Mesenchymal stem cell (in vitro differentiated cells and primary cell): ENCODE results near the gene TESK2.

Source experiments
- DNase-seq: peaks from one replicate; pipeline ENCODE4 v3.0.0-alpha.2; 2013
- H2AFZ ChIP-seq: one replicate; pipeline ENCODE4 v1.6.1; 2013; ENCODE audit warnings: low read depth, mild to moderate bottlenecking, control low read depth, inconsistent platforms, low read length, moderate library complexity
- H2AK5ac ChIP-seq: 2 replicates; pipeline ENCODE4 v1.6.1; 2013; ENCODE audit warnings: low read length, moderate library complexity, mild to moderate bottlenecking, inconsistent platforms; ENCODE audit not compliant: severe bottlenecking
- H2BK120ac ChIP-seq: one replicate; pipeline ENCODE4 v1.6.1; 2013; ENCODE audit warnings: low read depth, mild to moderate bottlenecking, inconsistent platforms, low read length, moderate library complexity
- H2BK12ac ChIP-seq, 2 experiments: one replicate each; pipeline ENCODE4 v1.6.1; 2013; ENCODE audit warnings: inconsistent platforms in 2 of 2, low read length in 2 of 2, mild to moderate bottlenecking in 2 of 2, moderate library complexity in 2 of 2, control low read depth in 1 of 2
- H2BK15ac ChIP-seq: one replicate; pipeline ENCODE4 v1.6.1; 2013; ENCODE audit warnings: mild to moderate bottlenecking, low read depth, inconsistent platforms; ENCODE audit not compliant: poor library complexity, severe bottlenecking
- H2BK5ac ChIP-seq: 2 replicates; pipeline ENCODE4 v1.6.1; 2013; ENCODE audit warnings: low read depth, mild to moderate bottlenecking, low read length, control low read depth, inconsistent platforms; ENCODE audit not compliant: poor library complexity, severe bottlenecking
- H3K14ac ChIP-seq, 2 experiments: one replicate each; pipeline ENCODE4 v1.6.1; 2013; ENCODE audit warnings: inconsistent platforms in 2 of 2, low read length in 2 of 2, control low read depth in 1 of 2, mild to moderate bottlenecking in 1 of 2, moderate library complexity in 1 of 2
- H3K18ac ChIP-seq, 2 experiments: one replicate each; pipeline ENCODE4 v1.6.1; 2013; ENCODE audit warnings: inconsistent platforms in 2 of 2, low read length in 2 of 2, control low read depth in 1 of 2, low read depth in 1 of 2, mild to moderate bottlenecking in 1 of 2
- H3K23ac ChIP-seq, 2 experiments: one replicate each; pipeline ENCODE4 v1.6.1; 2013; ENCODE audit warnings: inconsistent platforms in 2 of 2, low read length in 2 of 2, mild to moderate bottlenecking in 2 of 2, moderate library complexity in 2 of 2, control low read depth in 1 of 2
- H3K27ac ChIP-seq: 2 replicates; pipeline ENCODE4 v1.5.1; 2013; ENCODE audit warnings: mild to moderate bottlenecking, moderate library complexity, low read length, control low read depth, inconsistent platforms; ENCODE audit not compliant: poor library complexity, severe bottlenecking
- H3K27me3 ChIP-seq, 2 experiments: 2 replicates each; pipeline versions ENCODE4 v1.6.1 to v1.7.0; 2013; ENCODE audit warnings: low read length in 2 of 2, mild to moderate bottlenecking in 2 of 2, moderate library complexity in 2 of 2, control low read depth in 1 of 2, inconsistent platforms in 1 of 2; ENCODE audit not compliant: control insufficient read depth in 1 of 2, insufficient read depth in 1 of 2
- H3K36me3 ChIP-seq, 2 experiments: 2 replicates each; pipeline versions ENCODE4 v1.6.1 to v1.7.0; 2013; ENCODE audit warnings: low read length in 2 of 2, control low read depth in 1 of 2, inconsistent platforms in 1 of 2, low read depth in 1 of 2, mild to moderate bottlenecking in 1 of 2; ENCODE audit not compliant: insufficient read depth in 2 of 2, control insufficient read depth in 1 of 2
- H3K4ac ChIP-seq, 2 experiments: one replicate each; pipeline ENCODE4 v1.6.1; 2013; ENCODE audit warnings: inconsistent platforms in 2 of 2, low read length in 2 of 2, mild to moderate bottlenecking in 2 of 2, moderate library complexity in 2 of 2, control low read depth in 1 of 2, low read depth in 1 of 2
- H3K4me1 ChIP-seq: 2 replicates; pipeline ENCODE4 v1.6.1; 2013; ENCODE audit warnings: low read depth, low read length, control low read depth; ENCODE audit not compliant: control insufficient read depth, insufficient read depth
- H3K4me2 ChIP-seq: 2 replicates; pipeline ENCODE4 v1.6.1; 2013; ENCODE audit warnings: low read length, mild to moderate bottlenecking, inconsistent platforms; ENCODE audit not compliant: poor library complexity, severe bottlenecking
- H3K4me3 ChIP-seq, 2 experiments: 2 replicates each; pipeline versions ENCODE4 v1.5.1 to v1.7.0; 2013; ENCODE audit warnings: low read length in 2 of 2, mild to moderate bottlenecking in 2 of 2, control low read depth in 1 of 2, low read depth in 1 of 2; ENCODE audit not compliant: insufficient read depth in 1 of 2
- H3K79me1 ChIP-seq: replicated peaks from 2 replicates; pipeline ENCODE4 v1.6.1; 2013; ENCODE audit warnings: mild to moderate bottlenecking, control low read depth, low read length, inconsistent platforms; ENCODE audit not compliant: poor library complexity, severe bottlenecking
- H3K9ac ChIP-seq: 2 replicates; pipeline ENCODE4 v1.7.0; 2013; ENCODE audit warnings: mild to moderate bottlenecking, low read length, moderate library complexity
- H3K9me3 ChIP-seq: 2 replicates; pipeline ENCODE4 v1.7.0; 2013; ENCODE audit warnings: mild to moderate bottlenecking, low read length; ENCODE audit not compliant: control insufficient read depth
- H4K8ac ChIP-seq: one replicate; pipeline ENCODE4 v1.6.1; 2013; ENCODE audit warnings: inconsistent platforms, mild to moderate bottlenecking, low read length, moderate library complexity
- H4K91ac ChIP-seq: one replicate; pipeline ENCODE4 v1.6.1; 2013; ENCODE audit warnings: mild to moderate bottlenecking, low read length, inconsistent platforms
- WGBS: methylation state at CpG from one replicate; pipeline ENCODE4 v1.1.7; 2013; ENCODE audit warnings: mixed read lengths; 5-methylcytosine and 5-hydroxymethylcytosine counted together

The TESK2 gene

GRCh38 chr1:45411510-45411899 is 79.5 kb downstream of the TESK2 start:
- Histone ChIP-seq H3K4me3 (no peak overlapping the region), H3K9ac (no peak overlapping the region), H3K4ac (no peak overlapping the region), H3K27me3 (no peaks in the 10 kb centered on the region), H2BK120ac (no peak overlapping the region), H3K23ac (no peak overlapping the region), H2AFZ (no peak overlapping the region), H3K9me3 (no peaks in the 10 kb centered on the region), H2BK12ac (no peak overlapping the region), H2AK5ac (no peak overlapping the region), H2BK15ac (no peak overlapping the region), H4K91ac (no peak overlapping the region), H3K4me1 (no peaks in the 10 kb centered on the region), H3K27ac (no peak overlapping the region), H2BK5ac (no peak overlapping the region), H3K4me2 (no peak overlapping the region), H4K8ac (no peak overlapping the region), H3K18ac (peak overlapping the region in 1 of 2 experiments; percentile 5), H3K14ac (no peak overlapping the region), H3K79me1 (no peaks in the 10 kb centered on the region), H3K36me3 (no peaks in the 10 kb centered on the region)
- WGBS, result 88% methylated on average over 3 of the region's 3 CpGs
- DNase-seq, result no peak

GRCh38 chr1:45410850-45411509 is 80.0 kb downstream of the TESK2 start:
- Histone ChIP-seq H3K23ac (no peak overlapping the region), H3K4me3 (no peak overlapping the region), H3K27ac (no peak overlapping the region), H3K9me3 (no peaks in the 10 kb centered on the region), H4K8ac (no peak overlapping the region), H3K4ac (no peak overlapping the region), H3K9ac (no peak overlapping the region), H2BK15ac (no peak overlapping the region), H2BK12ac (no peak overlapping the region), H2AFZ (no peak overlapping the region), H3K4me2 (no peak overlapping the region), H3K4me1 (no peaks in the 10 kb centered on the region), H4K91ac (no peak overlapping the region), H2AK5ac (no peak overlapping the region), H3K79me1 (no peaks in the 10 kb centered on the region), H3K27me3 (no peaks in the 10 kb centered on the region), H3K18ac (peak overlapping the region in 1 of 2 experiments; percentile 1), H2BK120ac (no peak overlapping the region), H2BK5ac (no peak overlapping the region), H3K14ac (no peak overlapping the region), H3K36me3 (no peaks in the 10 kb centered on the region)
- 93% methylated on average over 6 of the region's 6 CpGs for WGBS
- DNase-seq, result no peak

GRCh38 chr1:45409276-45409675 is 81.7 kb downstream of the TESK2 start:
- Histone ChIP-seq H4K8ac (no peak overlapping the region), H3K18ac (no peak overlapping the region), H2BK120ac (no peak overlapping the region), H3K9ac (no peak overlapping the region), H3K14ac (no peak overlapping the region), H2BK5ac (no peak overlapping the region), H2BK15ac (no peak overlapping the region), H2BK12ac (no peak overlapping the region), H3K36me3 (no peaks in the 10 kb centered on the region), H3K9me3 (no peaks in the 10 kb centered on the region), H3K27ac (no peak overlapping the region), H2AK5ac (no peak overlapping the region), H4K91ac (no peak overlapping the region), H3K4me1 (no peaks in the 10 kb centered on the region), H3K4me3 (no peak overlapping the region), H3K4me2 (no peak overlapping the region), H2AFZ (no peak overlapping the region), H3K4ac (no peak overlapping the region), H3K79me1 (no peaks in the 10 kb centered on the region), H3K23ac (no peak overlapping the region), H3K27me3 (no peaks in the 10 kb centered on the region)
- DNase-seq, result no peak
- 75% methylated on average over 1 of the region's 1 CpG for WGBS

- no peak overlapping the region for H2BK12ac ChIP-seq
- no peak overlapping the region for H4K8ac ChIP-seq
- H3K27me3 ChIP-seq, result no peaks in the 10 kb centered on the region
- no peaks in the 10 kb centered on the region for H3K4me1 ChIP-seq
- no peak overlapping the region for H3K14ac ChIP-seq
- H3K9me3 ChIP-seq, result no peaks in the 10 kb centered on the region
- DNase-seq, result no peak
- no peak overlapping the region for H2AK5ac ChIP-seq
- H3K79me1 ChIP-seq, result no peaks in the 10 kb centered on the region
- H3K36me3 ChIP-seq, result no peaks in the 10 kb centered on the region
- no peak overlapping the region for H3K4me3 ChIP-seq
- no peak overlapping the region for H3K4me2 ChIP-seq
- H2BK5ac ChIP-seq, result no peak overlapping the region
- 80% methylated on average over 4 of the region's 4 CpGs for WGBS
- H3K27ac ChIP-seq, result no peak overlapping the region
- H2BK15ac ChIP-seq, result no peak overlapping the region
- no peak overlapping the region for H2BK120ac ChIP-seq
- no peak overlapping the region for H3K23ac ChIP-seq
- H4K91ac ChIP-seq, result no peak overlapping the region
- no peak overlapping the region for H3K4ac ChIP-seq
- no peak overlapping the region for H2AFZ ChIP-seq
- no peak overlapping the region for H3K18ac ChIP-seq
- no peak overlapping the region for H3K9ac ChIP-seq
These were observed 83.2 kb downstream of the TESK2 start for GRCh38 chr1:45407629-45408287.
